HG02884 (cell line): ENCODE results near the gene ZBTB16.

Experiments
- ATAC-seq: cut with Tn5 transposase; IDR thresholded peaks from one replicate; pipeline ENCODE4 v1.9.1; 2021; ENCODE audit warnings: mild to moderate bottlenecking, moderate library complexity; ENCODE audit not compliant: unreplicated experiment

Gene ZBTB16

DNA sequence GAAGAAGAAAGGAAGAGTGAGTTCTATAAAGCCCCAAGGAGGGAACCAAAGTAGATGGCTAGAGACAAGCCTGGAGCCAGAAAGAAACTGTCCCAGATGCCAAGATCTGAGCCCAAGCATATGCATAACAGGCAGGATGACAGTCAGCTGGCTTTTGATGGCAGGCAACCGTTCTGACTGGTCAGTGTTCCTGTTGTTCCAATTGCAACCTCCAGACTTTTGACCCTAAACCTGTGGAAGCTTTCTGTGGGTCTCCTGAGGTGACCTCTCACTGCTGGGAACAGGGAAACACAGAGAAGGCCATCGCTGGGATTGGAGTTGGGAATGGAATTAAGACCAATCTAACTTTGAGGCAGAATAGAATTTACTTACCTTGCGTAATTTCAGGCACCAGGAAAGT is 215.1 kb downstream of the ZBTB16 start:
- ATAC-seq = no peak

DNA sequence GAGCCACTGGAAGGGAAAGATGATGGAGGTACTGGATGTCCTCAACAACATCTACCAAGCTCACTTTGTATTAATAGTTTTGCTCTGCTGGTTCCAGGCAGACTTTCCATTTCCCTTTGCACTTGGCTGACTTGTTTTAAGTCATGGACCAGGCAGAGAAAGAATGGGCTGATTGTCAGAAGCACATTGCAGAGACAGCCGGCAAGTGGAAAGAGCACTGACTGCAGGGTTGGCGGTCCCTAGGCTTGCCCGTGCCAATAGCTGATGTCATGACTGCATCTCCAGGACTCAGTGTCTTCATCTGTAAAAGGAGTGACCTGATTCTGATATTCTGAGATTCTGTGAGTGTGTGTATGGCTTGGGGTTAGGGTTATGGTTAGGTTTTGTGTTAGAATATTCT is 215.8 kb downstream of the ZBTB16 start:
- no peak for ATAC-seq

DNA sequence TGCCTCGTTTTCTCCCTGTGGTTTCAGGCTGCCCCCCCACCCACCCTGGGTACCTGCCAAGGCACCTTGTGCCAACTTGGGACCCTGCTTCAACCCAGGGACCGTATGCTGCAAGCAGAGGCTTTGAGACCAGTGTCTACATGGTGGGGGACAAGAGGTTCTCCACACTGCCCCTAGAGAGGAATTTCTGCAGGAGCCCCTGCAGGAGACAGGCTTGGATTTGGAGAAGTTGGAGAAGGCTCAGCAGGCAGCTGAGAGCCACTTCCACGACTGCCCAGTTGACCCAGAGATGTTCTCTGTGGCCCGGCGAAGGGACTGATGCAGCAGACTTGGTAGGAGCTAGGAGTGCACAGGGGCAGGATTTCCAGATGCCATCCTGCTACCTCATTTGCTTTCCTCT is 216.6 kb downstream of the ZBTB16 start:
- no peak for ATAC-seq

DNA sequence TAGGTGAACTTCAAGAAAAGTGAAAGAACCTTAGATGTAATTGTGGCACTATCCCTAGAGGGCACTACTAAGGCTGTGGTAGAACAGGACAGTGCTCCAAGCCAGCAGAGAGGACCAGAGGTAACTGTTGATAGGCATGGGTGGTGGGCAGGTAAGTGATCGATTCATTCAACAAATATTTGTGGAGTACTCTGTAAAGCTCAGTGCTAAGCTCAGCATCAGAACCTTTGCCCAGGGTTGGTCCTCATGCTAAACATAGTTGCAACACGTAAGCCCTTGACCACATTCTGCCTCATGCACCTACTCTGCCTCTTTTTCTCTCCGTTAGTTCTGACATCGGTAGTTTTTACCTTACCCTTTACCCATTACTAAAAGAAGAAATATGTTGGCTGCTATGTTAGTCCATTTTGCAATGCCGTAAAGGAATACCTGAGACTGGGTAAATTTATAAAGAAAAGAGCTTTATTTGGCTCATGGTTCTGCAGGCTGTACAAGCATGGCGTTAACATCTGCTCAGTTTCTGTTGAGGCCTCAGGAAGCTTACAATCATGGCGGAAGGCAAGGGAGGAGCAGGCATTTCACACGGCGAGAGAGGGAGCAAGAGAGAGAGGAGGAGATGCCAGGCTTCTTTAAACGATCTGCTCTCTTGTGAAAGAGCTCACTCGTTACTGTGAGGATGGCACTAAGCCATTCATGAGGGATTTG is 218.3 kb downstream of the ZBTB16 start:
- ATAC-seq = no peak

DNA sequence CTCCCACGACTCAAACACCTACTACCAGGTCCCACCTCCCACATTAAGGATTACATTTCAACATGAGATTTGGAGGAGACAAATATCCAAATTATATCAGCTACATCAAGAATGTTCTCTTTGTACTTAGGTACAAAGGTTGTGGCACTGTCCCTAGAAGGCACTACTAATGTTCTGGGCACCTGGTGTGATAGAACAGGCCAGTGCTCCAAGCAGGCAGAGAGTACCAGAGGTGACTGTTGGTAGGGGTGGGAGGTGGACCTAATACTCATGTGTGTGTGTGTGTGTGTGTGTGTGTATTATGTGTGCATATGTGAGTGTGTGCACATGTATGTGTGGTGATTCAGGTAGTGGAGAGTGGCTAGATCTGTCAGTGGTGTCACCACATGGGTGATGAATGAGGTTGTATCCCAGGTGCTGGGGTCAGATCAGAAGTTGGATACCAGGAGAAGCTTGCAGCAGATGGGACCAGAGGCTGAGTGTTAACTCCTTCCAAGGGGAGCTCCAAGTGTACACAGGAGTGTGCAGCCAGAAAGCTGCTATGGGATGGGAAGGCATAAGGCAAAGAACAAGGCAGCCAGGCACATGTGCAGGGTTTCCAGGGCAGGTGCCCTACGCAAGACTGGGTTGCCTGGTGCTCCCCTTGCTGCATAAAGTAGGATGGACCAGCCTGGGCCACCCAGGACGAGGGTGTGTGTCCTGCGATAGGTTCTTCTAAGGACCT is 219.0 kb downstream of the ZBTB16 start:
- no peak for ATAC-seq

DNA sequence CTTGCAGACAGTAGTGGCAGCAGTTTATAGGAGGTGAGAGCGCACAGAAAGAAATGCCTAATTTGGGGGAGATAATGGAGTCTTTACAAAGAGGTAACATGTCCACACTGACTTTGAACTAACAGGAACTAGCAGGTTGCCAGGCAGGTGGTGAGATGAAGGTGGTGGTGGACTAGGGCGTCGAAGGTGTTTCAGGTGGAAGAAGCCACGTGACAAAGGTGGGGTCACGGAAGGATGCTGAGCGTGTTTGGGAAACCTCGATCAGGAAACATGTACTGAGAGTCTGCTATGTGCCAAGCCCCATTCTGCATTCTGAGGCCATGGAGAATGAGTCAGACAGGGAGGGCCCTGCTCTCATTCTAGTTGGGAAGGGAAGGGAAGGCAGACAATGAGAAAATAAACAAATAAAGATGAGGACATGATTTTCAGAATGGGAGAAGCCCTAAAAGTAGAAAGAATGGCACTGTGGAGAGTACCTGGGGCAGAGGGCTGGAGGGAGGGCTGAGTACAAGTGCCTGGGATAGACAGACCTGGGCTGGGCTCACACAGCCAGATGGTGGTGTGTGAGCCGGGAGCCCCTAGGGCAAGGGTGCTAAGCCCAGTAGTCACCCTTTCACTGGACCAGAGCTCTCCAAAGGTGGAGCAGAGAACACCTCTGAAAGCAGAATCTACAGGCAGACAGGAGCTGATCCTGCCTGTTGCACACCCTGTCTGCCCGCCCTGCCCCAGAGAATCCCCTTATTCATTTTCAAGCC is 220.5 kb downstream of the ZBTB16 start:
- ATAC-seq = no peak

DNA sequence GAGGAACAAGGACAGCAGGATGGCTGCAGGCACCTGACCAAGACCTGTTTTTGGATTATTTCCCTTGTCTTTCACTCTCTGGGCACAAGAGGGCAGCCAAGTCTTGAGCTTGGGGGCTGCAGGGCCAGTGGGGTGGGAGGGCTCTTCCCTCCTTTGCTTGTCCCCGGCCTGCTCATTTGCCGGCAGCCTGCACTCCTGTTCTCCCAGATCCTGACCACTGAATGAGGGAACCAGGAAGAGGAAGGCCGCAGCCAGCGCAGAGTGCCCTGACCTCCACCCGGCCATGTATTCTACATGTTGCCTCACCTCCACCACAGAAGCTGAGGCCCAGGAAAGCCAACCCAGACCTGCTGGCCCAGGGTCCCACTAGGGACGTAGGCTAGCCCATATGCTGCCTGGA is 221.2 kb downstream of the ZBTB16 start:
- no peak for ATAC-seq

DNA sequence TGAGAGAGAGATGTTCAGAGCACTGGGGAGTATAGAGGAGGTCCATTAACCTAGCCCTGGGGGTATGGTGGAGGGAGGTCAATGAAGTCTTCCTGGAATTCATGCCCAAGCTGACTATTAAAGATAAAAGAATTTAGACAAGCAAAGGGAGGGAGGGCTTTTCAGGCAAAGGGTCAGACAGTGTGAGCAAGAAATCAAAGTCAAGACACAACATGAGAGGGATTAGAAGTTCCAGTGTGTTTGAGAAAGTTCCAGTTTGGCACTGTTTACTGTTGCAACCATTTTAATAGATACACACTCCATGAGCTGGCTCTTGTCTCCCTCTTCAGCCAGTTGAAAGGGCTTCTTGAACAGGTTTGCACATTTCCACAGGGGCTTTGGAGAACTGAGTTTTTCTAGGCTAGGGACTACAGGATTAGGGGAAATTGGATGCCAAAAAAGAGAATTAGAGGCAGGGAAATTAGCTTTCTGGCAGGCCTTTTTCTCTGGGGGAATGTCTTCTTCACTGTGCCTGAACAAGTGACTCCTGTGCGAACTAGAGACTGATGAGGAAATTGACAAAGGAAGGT is 222.0 kb downstream of the ZBTB16 start:
- no peak for ATAC-seq

DNA sequence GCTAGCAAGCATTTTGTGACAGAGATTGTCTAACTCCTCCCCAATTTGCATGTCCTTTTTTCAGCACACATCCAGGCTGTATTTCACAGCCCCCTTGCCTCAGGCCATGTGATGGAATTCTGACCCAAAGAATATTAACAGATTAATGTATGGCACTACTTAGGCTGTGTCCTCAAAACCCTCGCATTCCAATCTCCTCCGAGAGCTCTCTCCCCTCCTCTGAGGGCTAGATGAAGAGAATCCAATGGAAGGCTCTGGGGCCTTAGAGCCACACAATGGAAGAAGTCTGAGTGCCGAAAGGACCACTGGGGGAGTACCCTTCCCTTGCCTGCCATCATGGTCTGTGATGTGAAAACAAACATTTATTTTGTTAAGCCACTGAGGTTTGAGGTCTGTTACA is 223.0 kb downstream of the ZBTB16 start:
- ATAC-seq = no peak

DNA sequence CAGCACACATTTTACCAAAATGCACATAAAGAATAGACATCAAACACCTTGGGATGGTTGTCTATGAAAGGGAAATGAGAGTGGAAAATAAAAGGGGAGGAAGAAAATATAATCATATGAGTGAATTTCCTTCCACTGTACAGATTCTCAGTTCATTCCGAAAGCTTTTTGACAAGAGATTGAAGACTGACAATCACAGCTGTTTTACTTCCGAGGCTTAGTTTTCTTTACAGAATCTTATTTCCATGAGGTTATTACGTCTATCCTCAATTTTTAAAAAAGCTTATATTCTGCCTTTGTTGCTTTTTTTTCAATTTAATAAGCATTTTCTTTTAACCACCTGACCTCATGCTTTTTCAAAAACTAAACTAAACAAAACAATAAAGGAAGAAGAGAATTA is 223.9 kb downstream of the ZBTB16 start:
- ATAC-seq = no peak

DNA sequence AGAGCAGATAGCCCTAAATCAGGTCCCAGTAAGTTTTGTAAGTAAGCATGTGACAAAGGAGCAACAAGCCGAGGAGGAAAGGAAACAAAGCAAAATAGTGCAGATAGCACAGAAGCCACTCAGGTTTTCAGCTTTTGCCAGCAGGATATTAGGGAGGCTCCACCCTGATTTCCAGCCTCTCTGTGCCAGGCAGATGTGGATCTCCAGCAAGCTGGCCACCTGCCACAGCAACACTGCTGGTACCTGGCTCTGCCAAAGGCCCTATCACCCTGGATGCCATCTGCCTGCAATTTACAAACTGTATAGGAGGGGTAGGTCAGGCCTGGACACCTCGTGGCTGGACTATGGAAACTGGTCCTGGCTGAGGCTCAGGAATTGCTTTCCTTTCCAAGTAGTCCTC is 224.5 kb downstream of the ZBTB16 start:
- ATAC-seq = no peak

DNA sequence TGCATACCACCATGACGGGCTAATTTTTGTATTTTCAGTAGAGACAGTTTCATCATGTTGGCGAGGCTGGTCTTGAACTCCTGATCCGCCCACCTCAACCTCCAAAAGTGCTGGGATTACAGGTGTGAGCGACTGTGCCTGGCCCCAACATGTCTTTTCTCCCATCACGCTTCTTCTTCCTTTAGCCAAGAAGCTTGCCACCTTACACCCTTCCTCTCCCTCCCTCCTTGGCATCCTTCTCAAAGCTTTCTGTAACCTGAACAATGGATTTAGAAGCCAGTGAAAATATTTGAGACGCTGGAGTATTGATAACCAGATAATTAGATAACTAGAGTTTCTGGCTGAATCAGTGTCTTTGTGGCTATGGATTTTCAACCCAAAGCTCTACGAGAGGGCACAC is 225.4 kb downstream of the ZBTB16 start:
- no peak for ATAC-seq

DNA sequence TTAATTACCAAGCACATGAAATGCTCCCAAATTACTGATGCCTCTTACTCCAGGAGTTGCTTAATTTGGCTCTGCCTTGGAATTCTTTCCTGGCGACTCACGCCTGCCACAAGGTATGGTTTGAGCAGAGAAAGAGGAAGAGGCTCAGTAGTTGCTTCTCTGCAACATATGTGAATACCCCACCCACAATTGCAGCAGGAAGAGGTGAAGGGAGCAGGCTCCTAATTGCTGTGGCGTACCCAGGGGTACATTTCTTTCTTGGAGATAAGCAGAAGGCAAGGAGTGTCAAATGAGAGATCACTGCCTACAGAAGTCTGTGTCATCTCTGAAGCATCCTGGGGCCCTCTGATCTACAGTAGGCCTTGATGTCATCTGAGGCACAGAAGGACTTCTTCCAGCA is 226.1 kb downstream of the ZBTB16 start:
- ATAC-seq = no peak

DNA sequence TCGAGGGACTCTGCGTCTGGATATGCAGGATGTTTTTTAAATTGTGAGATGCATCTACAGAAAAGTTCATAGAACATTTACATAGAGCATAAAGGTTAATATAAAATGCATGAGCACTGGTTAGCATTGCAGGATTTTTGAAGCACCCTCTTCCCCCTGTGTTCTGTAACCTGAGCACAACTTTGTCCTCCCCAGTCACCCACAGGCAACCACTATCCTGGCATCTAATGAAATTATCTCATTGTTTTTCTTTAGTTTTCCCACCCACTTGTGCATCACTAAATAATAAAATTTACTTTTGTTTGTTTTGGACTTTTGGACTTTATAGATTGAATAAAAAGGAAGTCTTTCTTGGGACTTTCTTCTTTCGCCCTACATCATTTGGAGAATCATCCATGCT is 226.7 kb downstream of the ZBTB16 start:
- ATAC-seq = no peak

DNA sequence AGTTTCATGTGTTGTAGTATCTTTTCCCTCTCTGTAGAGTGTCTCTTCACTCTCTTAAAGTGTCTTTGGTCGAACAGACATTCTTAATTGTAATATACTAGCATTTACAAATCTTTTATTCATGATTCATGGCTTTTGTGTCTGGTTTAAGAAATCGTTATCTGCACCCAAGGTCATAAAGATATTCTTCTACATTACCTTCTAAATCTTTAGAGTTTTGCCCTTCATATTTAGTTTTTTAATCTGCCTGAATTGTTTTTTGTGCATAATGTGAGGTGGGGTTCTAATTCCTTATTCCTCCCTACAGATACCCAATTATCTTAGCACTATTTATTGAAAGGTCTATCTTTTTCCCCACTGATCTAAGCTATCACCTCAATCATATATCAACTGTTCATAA is 227.6 kb downstream of the ZBTB16 start:
- no peak for ATAC-seq

DNA sequence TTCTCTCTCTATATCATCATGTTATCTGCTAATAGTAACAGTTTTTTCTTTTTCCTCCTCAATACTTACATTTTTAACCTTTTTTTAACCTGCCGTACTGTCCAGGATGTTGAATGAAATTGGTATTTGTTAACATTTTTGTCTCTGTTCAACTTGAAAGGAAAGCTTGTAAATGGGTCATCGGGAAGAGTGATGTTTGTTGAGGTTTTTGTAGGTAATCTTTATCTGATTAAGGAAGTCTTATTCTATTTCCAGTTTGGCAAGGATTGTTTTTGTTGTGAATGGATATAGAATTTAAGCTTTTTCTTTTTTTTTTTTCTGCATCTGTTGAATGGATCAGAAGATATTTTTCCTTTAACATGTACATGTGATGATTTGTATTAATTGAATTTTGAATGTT is 228.6 kb downstream of the ZBTB16 start:
- ATAC-seq = no peak

DNA sequence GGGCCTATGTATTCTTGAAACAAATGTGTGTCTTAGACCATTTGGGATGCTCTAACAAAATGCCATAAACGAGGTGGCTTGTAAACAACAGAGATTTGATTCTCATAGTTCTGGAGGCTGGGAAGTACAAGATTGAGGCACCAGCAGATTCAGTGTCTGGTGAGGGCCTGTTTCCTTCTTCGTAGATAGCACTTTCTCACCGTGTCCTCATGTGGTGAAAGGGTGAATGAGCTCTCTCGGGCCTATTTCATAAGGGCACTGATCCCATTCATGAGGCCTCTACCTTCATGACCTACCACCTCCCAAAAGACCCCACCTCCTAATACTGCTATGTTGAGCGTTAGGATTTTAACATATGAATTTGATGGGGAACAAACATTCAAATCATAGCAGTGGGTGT is 230.3 kb downstream of the ZBTB16 start:
- ATAC-seq = no peak

DNA sequence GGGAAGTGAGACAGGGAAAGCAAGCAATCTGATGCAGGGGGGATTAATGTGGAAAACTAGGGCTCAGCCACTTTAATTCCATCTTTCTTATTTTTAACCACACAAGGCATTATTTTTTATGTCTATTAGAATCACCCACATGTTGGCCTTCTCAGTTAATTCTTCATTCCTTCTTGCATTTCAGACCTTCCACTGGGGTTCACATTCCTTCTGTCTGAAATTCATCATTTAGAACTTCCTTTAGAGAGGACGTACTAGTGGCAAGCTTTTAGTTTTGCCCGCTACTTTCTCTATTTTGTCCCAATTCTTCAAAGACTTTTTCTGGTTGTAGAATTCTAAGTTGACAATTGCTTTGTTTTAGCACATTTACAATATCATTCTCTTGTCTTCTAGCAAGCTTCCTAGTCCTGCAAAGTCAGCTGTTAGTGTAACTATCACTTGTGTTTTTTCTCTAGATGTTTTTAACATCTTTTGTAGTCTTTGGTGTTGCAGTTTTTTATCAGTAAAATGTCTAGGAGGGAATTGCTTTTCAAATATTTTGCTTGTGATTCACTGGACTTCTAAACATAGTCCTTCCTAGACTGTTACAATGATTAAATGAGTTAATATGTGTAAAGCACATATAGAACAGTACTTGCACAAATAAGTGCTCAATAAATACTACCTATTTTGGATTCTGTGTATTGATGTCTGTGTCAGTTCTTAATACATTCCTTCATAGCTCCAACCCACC is 231.2 kb downstream of the ZBTB16 start:
- no peak for ATAC-seq

DNA sequence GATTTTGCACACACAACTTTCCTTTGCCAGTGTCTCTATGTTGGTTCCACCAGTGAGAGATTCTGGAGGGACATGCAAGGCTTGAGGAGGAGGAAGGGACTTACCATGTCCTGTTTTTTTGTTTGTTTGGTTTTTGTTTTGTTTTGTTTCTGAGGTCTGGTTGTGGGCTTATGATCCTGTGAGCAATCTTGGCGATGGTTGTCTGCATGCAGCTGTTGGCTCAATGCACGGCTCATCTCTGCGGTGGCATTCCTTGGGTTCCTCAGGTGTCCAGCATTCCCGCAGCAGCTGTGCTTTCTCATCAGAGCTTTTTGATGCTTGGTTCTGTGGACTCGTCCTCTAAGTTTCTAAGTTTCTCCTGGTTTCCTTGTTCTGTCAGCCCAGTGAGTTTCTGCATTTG is 231.9 kb downstream of the ZBTB16 start:
- no peak for ATAC-seq

DNA sequence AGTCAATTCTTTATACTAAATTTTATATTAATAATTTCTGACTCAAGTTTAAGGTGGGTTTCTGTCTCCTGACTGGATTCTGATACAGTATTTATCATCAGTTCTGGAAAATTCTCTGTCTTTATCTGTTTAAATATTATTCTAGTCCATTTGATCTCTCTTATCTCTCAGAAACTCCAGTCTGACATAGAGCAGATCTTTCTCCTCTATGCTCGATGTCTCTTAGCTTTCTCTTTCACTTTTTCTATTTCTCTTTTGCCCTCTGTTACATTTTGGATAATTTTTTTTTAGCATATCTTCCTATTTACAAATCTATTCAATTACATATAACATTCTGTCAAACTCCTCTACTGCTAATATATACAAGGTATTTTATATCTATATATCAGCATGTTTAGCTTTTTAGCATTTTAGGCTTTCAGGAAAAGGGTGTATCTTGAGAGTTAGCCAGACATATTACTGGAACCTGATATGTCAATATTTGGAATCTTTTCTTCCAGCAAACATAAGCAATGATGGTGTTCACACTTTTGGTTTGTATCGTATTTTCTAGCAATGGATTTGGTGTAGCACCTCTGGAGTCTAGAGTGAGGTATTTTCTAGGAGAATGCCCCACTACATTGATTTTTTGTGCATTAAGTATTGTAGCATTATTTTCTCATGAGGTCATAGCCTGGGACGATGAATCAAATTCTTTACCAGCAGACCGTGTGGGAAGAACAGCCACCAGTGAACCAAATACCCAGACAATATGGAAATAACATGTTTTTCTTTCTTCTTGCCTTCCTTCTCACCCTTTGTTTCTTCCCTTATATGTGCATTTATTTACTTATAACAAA is 232.6 kb downstream of the ZBTB16 start:
- no peak for ATAC-seq
